Gastroesophageal sphincter (tissue), 3 donors: Measurements from ENCODE around the gene PLA2G3.

Experiments used
- EP300 ChIP-seq: sonication (generic); formaldehyde crosslinking; IDR thresholded peaks from one replicate; pipeline ENCODE4 v1.6.1; 2017; ENCODE audit warnings: antibody characterized with exemption, mild to moderate bottlenecking
- POLR2A ChIP-seq, 2 donors: fragments of 450-650 bp; IDR thresholded peaks; one replicate each; pipeline ENCODE4 v1.6.1; 2017; ENCODE audit warnings: antibody characterized with exemption in 2 of 2, mild to moderate bottlenecking in 2 of 2, moderate library complexity in 1 of 2
- POLR2AphosphoS5 ChIP-seq: sonication (generic); formaldehyde crosslinking; IDR thresholded peaks from one replicate; pipeline ENCODE4 v1.6.1; 2017; ENCODE audit warnings: antibody characterized with exemption
- TF ChIP-seq, protein P1 (sequence below), 4 experiments: fragments of 200-600 bp in 2 of 4; fragments of 450-650 bp in 2 of 4; sonication (generic) in 1 of 4; IDR thresholded peaks; one replicate each; pipeline ENCODE4 v1.5.1; 2017 to 2019; ENCODE audit warnings: antibody characterized with exemption in 4 of 4, mild to moderate bottlenecking in 2 of 4, moderate library complexity in 2 of 4

DNA sequence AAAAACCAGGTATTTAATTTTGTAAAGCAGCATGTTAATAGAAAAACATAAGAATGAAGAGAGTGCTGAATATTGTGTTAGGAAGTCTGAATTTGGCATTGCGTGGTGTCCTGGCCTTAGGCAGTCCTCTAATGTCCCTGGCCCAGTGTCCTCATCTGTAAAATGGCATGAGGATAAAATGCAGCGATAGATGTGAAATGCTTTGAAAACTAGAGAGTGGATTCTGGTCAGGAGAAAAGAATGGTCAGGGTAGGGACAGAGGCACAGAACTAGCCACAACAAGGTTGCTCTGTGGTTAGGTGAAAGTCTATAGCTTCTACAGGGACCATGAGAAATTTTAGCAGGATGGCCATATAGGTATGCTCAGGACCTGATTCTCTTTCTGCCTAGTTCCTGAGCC, 38.6 kb upstream of the PLA2G3 start:
- TF ChIP-seq POLR2A (IDR thresholded peaks at IDR 0.05) (no peak), POLR2AphosphoS5 (no peak), EP300 (no peak)
- TF ChIP-seq, protein P1, sequence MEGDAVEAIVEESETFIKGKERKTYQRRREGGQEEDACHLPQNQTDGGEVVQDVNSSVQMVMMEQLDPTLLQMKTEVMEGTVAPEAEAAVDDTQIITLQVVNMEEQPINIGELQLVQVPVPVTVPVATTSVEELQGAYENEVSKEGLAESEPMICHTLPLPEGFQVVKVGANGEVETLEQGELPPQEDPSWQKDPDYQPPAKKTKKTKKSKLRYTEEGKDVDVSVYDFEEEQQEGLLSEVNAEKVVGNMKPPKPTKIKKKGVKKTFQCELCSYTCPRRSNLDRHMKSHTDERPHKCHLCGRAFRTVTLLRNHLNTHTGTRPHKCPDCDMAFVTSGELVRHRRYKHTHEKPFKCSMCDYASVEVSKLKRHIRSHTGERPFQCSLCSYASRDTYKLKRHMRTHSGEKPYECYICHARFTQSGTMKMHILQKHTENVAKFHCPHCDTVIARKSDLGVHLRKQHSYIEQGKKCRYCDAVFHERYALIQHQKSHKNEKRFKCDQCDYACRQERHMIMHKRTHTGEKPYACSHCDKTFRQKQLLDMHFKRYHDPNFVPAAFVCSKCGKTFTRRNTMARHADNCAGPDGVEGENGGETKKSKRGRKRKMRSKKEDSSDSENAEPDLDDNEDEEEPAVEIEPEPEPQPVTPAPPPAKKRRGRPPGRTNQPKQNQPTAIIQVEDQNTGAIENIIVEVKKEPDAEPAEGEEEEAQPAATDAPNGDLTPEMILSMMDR (IDR thresholded peaks at IDR 0.05), result no peak
